Fibroblast of skin of back (primary cell): ENCODE data around the gene KRT78.

Experiments
- DNase-seq: peaks from one replicate; pipeline ENCODE4 v3.0.0-alpha.2; 2013

KRT78 gene

GRCh38 chr12:52838609-52839435, 10.0 kb downstream of the KRT78 start:
- no peak for DNase-seq

- no peak for DNase-seq
Observed at GRCh38 chr12:52837781-52838608, 10.8 kb downstream of the KRT78 start.

- DNase-seq, result peak; percentile 79
Observed at GRCh38 chr12:52837413-52837741, 11.4 kb downstream of the KRT78 start.

GRCh38 chr12:52836491-52837412, 12.0 kb downstream of the KRT78 start:
- no peak for DNase-seq

- peak; percentile 75 for DNase-seq
Observed at GRCh38 chr12:52836042-52836466, 12.7 kb downstream of the KRT78 start.

- DNase-seq, result no peak
Observed at GRCh38 chr12:52835271-52836041, 13.3 kb downstream of the KRT78 start.

- no peak for DNase-seq
Observed at GRCh38 chr12:52834727-52835001, 14.1 kb downstream of the KRT78 start.

GRCh38 chr12:52833922-52834726, 14.7 kb downstream of the KRT78 start, which contains the start of gene KRT79:
KRT79 (minus strand) TSS chr12:52834311; CDS start chr12:52834260, 51 bp downstream.
- DNase-seq, result no peak

- no peak for DNase-seq
Observed at GRCh38 chr12:52832985-52833905, 15.5 kb downstream of the KRT78 start.

- no peak for DNase-seq
Observed at GRCh38 chr12:52832451-52832850, 16.3 kb downstream of the KRT78 start.

GRCh38 chr12:52831251-52831650, 17.5 kb downstream of the KRT78 start:
- no peak for DNase-seq

- no peak for DNase-seq
Observed at GRCh38 chr12:52829986-52830770, 18.6 kb downstream of the KRT78 start.

- no peak for DNase-seq
Observed at GRCh38 chr12:52828591-52829021, 20.2 kb downstream of the KRT78 start.

- DNase-seq, result no peak
Observed at GRCh38 chr12:52828156-52828555, 20.6 kb downstream of the KRT78 start.

- DNase-seq, result no peak
Observed at GRCh38 chr12:52827499-52828090, 21.2 kb downstream of the KRT78 start.

- DNase-seq, result peak; percentile 33
Observed at GRCh38 chr12:52826611-52827498, 21.9 kb downstream of the KRT78 start.

GRCh38 chr12:52825961-52826360, 22.8 kb downstream of the KRT78 start:
- DNase-seq, result no peak
